Neuronal stem cell (in vitro differentiated cells): Measurements from ENCODE around the gene CCDC93.

Experiments used
- DNase-seq: peaks from one replicate; pipeline ENCODE4 v3.0.0-alpha.2; 2013; ENCODE audit warnings: low spot score
- H2AFZ ChIP-seq: one replicate; pipeline ENCODE4 v1.6.1; 2013; ENCODE audit warnings: mild to moderate bottlenecking, low read length, inconsistent platforms
- H2AK5ac ChIP-seq: 2 replicates; pipeline ENCODE4 v1.6.1; 2013; ENCODE audit warnings: low read depth, mild to moderate bottlenecking, inconsistent platforms, low read length, moderate library complexity, mixed read lengths
- H2BK120ac ChIP-seq: 2 replicates; pipeline ENCODE4 v1.6.1; 2013; ENCODE audit warnings: low read depth, mild to moderate bottlenecking, inconsistent platforms, low read length, moderate library complexity, mixed read lengths
- H2BK12ac ChIP-seq: one replicate; pipeline ENCODE4 v1.6.1; 2013; ENCODE audit warnings: low read length, inconsistent platforms
- H2BK15ac ChIP-seq: 2 replicates; pipeline ENCODE4 v1.6.1; 2013; ENCODE audit warnings: mild to moderate bottlenecking, low read length, inconsistent platforms, mixed read lengths
- H2BK5ac ChIP-seq: one replicate; pipeline ENCODE4 v1.6.1; 2013; ENCODE audit warnings: inconsistent platforms, mild to moderate bottlenecking, low read length, moderate library complexity
- H3K14ac ChIP-seq: one replicate; pipeline ENCODE4 v1.6.1; 2013; ENCODE audit warnings: low read length, inconsistent platforms
- H3K18ac ChIP-seq: 2 replicates; pipeline ENCODE4 v1.6.1; 2013; ENCODE audit warnings: low read length, inconsistent platforms
- H3K23ac ChIP-seq: 2 replicates; pipeline ENCODE4 v1.6.1; 2013; ENCODE audit warnings: low read depth, mild to moderate bottlenecking, mixed read lengths, low read length, inconsistent platforms; ENCODE audit not compliant: poor library complexity
- H3K27ac ChIP-seq: replicated peaks from 3 replicates; pipeline ENCODE4 v1.5.1; 2013; ENCODE audit warnings: low read length, inconsistent platforms
- H3K27me3 ChIP-seq, 3 experiments: 2 replicates each; pipeline ENCODE4 v1.6.1; 2013; ENCODE audit warnings: low read length in 3 of 3, mild to moderate bottlenecking in 2 of 3, inconsistent platforms in 1 of 3, low read depth in 1 of 3, mixed read lengths in 1 of 3, moderate library complexity in 1 of 3; ENCODE audit not compliant: control insufficient read depth in 3 of 3, insufficient read depth in 3 of 3
- H3K36me3 ChIP-seq, 2 donors: replicated peaks in 1 of 2; 2 replicates each; pipeline ENCODE4 v1.6.1; 2013; ENCODE audit warnings: low read length in 2 of 2; ENCODE audit not compliant: control insufficient read depth in 2 of 2, insufficient read depth in 2 of 2
- H3K4ac ChIP-seq: 2 replicates; pipeline ENCODE4 v1.6.1; 2013; ENCODE audit warnings: inconsistent platforms, mild to moderate bottlenecking, low read length, moderate library complexity
- H3K4me1 ChIP-seq, 2 donors: 1 replicate in 1 of 2; 2 replicates in 1 of 2; pipeline ENCODE4 v1.6.1; 2013; ENCODE audit warnings: low read length in 2 of 2, low read depth in 1 of 2; ENCODE audit not compliant: control insufficient read depth in 2 of 2, insufficient read depth in 1 of 2
- H3K4me2 ChIP-seq: one replicate; pipeline ENCODE4 v1.6.1; 2013; ENCODE audit warnings: mild to moderate bottlenecking, low read length, inconsistent platforms; ENCODE audit not compliant: insufficient read depth, poor library complexity, severe bottlenecking
- H3K4me3 ChIP-seq, 2 donors: 2 replicates each; pipeline ENCODE4 v1.5.1; 2013; ENCODE audit warnings: low read length in 2 of 2, mild to moderate bottlenecking in 2 of 2, inconsistent platforms in 1 of 2, moderate library complexity in 1 of 2
- H3K79me1 ChIP-seq: one replicate; pipeline ENCODE4 v1.6.1; 2013; ENCODE audit warnings: low read depth, mild to moderate bottlenecking, inconsistent platforms, low read length, moderate library complexity
- H3K9ac ChIP-seq: one replicate; pipeline ENCODE4 v1.6.1; 2013; ENCODE audit warnings: mild to moderate bottlenecking, low read depth, low read length, inconsistent platforms; ENCODE audit not compliant: poor library complexity
- H3K9me3 ChIP-seq, 2 donors: replicated peaks in 1 of 2; 2 replicates each; pipeline versions ENCODE3 to v1.6.1; 2013; ENCODE audit warnings: low read length in 2 of 2, mild to moderate bottlenecking in 2 of 2, inconsistent platforms in 1 of 2, low read depth in 1 of 2, mixed read lengths in 1 of 2, moderate library complexity in 1 of 2; ENCODE audit not compliant: control insufficient read depth in 2 of 2, insufficient read depth in 1 of 2
- H4K8ac ChIP-seq: one replicate; pipeline ENCODE4 v1.6.1; 2013; ENCODE audit warnings: low read depth, mild to moderate bottlenecking, inconsistent platforms, low read length, moderate library complexity
- H4K91ac ChIP-seq: one replicate; pipeline ENCODE4 v1.6.1; 2013; ENCODE audit warnings: low read length, low read depth, mild to moderate bottlenecking, inconsistent platforms; ENCODE audit not compliant: poor library complexity
- WGBS, 2 donors: extraction: QIAGEN DNeasy Blood & Tissue Kit; methylation state at CpG; one replicate each; pipeline ENCODE4 v1.1.7; 2013; ENCODE audit warnings: missing lambda C conversion rate in 2 of 2, mixed read lengths in 1 of 2; ENCODE audit not compliant: insufficient read length in 2 of 2, insufficient replicate concordance in 1 of 2; ENCODE audit errors: extremely low coverage in 2 of 2; 5-methylcytosine and 5-hydroxymethylcytosine counted together

Gene CCDC93

DNA sequence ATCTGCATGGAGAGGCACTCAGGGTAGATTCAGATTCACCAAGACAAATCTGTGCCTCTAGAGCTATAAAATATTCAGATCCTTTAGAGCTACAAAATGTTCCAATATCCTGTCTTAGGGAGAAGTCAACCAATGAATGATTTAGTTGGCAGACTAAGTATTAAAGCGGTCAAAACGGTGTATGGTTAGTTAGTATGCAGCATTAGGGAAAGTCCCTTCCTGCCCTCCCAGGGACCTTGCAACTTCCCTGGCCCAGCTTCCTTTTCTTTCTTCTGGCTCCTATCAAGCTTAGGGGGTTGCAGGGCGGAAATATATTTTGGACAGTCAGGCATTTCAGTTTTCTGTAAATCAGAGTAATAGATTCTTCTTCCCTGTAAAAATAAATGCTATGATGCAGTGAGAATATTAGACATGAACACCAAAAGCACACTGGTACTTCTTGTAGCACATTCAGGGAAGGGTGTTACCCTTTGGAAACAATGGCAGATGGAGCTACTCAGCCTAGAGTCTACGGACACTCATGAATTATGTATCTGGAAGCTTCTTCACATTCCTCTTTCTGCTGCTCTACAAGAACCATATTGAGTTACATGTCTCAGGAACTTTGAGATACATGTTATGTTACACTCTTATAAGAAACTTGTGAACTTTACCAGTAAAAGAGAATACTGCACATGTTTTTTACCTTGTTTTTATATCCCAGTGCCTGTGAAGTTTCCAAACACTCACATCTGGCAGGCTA is 45.7 kb downstream of the CCDC93 start:
- no peak overlapping the region for H2AK5ac ChIP-seq
- H2BK5ac ChIP-seq = no peak overlapping the region
- no peak for DNase-seq

DNA sequence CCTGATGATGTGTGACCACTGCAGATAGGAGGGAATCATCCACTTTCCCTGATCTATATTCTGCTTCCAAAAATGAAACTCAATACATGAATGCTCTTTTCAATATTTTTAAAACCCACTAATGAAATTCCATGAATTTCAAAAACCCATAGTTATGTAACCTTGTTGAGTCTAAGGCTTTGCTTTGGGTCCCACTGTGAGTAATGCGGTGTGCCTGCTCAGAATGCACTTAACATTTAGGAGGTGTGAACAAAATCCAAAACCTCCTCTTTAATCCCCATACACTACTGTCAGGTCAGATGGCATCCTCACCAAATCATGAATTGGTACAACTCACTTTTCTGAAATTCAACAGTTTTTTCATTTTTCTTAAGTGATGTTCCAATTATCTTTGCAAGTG is 50.4 kb downstream of the CCDC93 start:
- H4K91ac ChIP-seq = no peak overlapping the region
- no peak overlapping the region for H3K27ac ChIP-seq
- H4K8ac ChIP-seq = no peak overlapping the region
- peaks cover 1 to 31% of the 10 kb centered on the region in 2 donors for H3K36me3 ChIP-seq
- H3K23ac ChIP-seq = no peak overlapping the region
- DNase-seq = no peak
- no CpG with 5 or more reads among the region's 1 CpG for WGBS, 2 donors
- H3K4ac ChIP-seq = no peak overlapping the region
- H3K27me3 ChIP-seq = no peaks in the 10 kb centered on the region
- H3K4me2 ChIP-seq = no peak overlapping the region
- H3K79me1 ChIP-seq = no peaks in the 10 kb centered on the region
- H3K9me3 ChIP-seq = no peaks in the 10 kb centered on the region
- H2BK12ac ChIP-seq = no peak overlapping the region
- no peak overlapping the region for H2BK5ac ChIP-seq
- H2AFZ ChIP-seq = no peak overlapping the region
- H3K14ac ChIP-seq = no peak overlapping the region
- H3K4me3 ChIP-seq = no peak overlapping the region
- H2BK120ac ChIP-seq = no peak overlapping the region
- no peak overlapping the region for H3K9ac ChIP-seq
- H2AK5ac ChIP-seq = no peak overlapping the region
- peaks cover 0 to 3% of the 10 kb centered on the region in 2 donors for H3K4me1 ChIP-seq
- no peak overlapping the region for H3K18ac ChIP-seq
- H2BK15ac ChIP-seq = no peak overlapping the region

More for the DNA sequence above, 45.7 kb downstream of the CCDC93 start:
- no peak overlapping the region for H3K27ac ChIP-seq
- no peaks in the 10 kb centered on the region for H3K79me1 ChIP-seq
- H3K18ac ChIP-seq = no peak overlapping the region
- H3K9ac ChIP-seq = no peak overlapping the region
- no peaks in the 10 kb centered on the region for H3K9me3 ChIP-seq
- no peak overlapping the region for H3K4me2 ChIP-seq
- H4K91ac ChIP-seq = no peak overlapping the region
- peaks cover 0 to 3% of the 10 kb centered on the region in 2 donors for H3K4me1 ChIP-seq
- no peaks in the 10 kb centered on the region for H3K27me3 ChIP-seq
- no peak overlapping the region for H3K4ac ChIP-seq
- no peak overlapping the region for H3K4me3 ChIP-seq
- no peak overlapping the region for H2BK120ac ChIP-seq
- H4K8ac ChIP-seq = no peak overlapping the region
- no peak overlapping the region for H3K14ac ChIP-seq
- no CpG with 5 or more reads among the region's 4 CpGs for WGBS, 2 donors
- peaks cover 0 to 45% of the 10 kb centered on the region in 2 donors for H3K36me3 ChIP-seq
- H2BK12ac ChIP-seq = no peak overlapping the region
- H3K23ac ChIP-seq = no peak overlapping the region
- H2AFZ ChIP-seq = no peak overlapping the region
- no peak overlapping the region for H2BK15ac ChIP-seq

DNA sequence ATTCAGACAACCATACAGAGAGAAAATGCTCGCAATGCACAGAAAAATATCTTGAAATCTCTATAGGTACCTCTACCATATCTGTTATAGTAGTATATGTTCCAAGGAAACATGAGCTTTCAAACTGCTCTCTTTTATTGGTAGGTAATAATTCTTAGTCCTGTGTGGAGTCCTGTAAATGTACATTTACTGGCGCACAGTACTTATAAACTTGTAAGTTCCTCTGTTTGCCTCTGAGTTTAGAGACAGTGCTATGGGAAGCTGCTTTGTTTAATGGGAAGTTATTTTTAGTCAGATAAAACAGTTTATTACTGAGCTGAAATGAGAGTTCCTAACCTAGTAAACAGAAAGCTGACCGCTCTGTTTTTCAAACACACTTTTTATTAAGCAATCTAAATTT is 52.7 kb downstream of the CCDC93 start:
- Histone ChIP-seq H3K27ac (no peak overlapping the region), H3K9ac (no peak overlapping the region), H4K91ac (no peak overlapping the region), H3K79me1 (no peaks in the 10 kb centered on the region), H2BK120ac (no peak overlapping the region), H4K8ac (no peak overlapping the region), H3K4ac (no peak overlapping the region), H3K4me3 (no peak overlapping the region), H3K14ac (no peak overlapping the region), H3K27me3 (no peaks in the 10 kb centered on the region), H2BK15ac (no peak overlapping the region), H3K18ac (no peak overlapping the region), H3K4me2 (no peak overlapping the region), H2BK5ac (no peak overlapping the region), H3K4me1 (peaks cover 0 to 3% of the 10 kb centered on the region in 2 donors), H3K23ac (no peak overlapping the region), H2AK5ac (no peak overlapping the region), H3K36me3 (peaks cover 1 to 48% of the 10 kb centered on the region in 2 donors), H2BK12ac (no peak overlapping the region), H3K9me3 (no peaks in the 10 kb centered on the region), H2AFZ (no peak overlapping the region)
- no peak for DNase-seq
- no CpG with 5 or more reads among the region's 3 CpGs for WGBS, 2 donors

DNA sequence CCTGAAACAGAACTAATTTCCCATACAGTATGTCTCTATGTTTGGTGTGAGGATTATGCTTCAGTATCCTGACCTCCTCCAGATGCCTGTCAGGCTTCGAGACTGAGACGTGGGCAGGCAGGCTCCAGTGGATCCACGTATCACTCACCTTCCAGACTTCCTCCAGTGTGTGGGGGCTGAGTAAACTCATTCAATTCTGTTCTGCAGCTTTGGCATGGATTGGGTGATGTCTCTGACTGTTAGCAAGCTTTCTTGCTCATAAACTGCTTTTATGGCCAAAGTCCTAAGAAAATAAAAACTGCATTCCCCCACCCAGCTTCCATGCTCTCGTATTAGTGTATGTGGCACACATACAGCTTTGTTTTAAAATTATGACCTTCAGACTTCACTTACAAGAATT is 53.6 kb downstream of the CCDC93 start:
- no peak overlapping the region for H3K27ac ChIP-seq
- no peak overlapping the region for H2BK15ac ChIP-seq
- no peak overlapping the region for H2BK5ac ChIP-seq
- WGBS, 2 donors = no CpG with 5 or more reads among the region's 4 CpGs
- H3K4me1 ChIP-seq = peaks cover 0 to 3% of the 10 kb centered on the region in 2 donors
- H3K4ac ChIP-seq = no peak overlapping the region
- H3K18ac ChIP-seq = no peak overlapping the region
- H3K9ac ChIP-seq = no peak overlapping the region
- no peaks in the 10 kb centered on the region for H3K9me3 ChIP-seq
- peaks cover 1 to 55% of the 10 kb centered on the region in 2 donors for H3K36me3 ChIP-seq
- DNase-seq = no peak
- no peak overlapping the region for H4K8ac ChIP-seq
- H3K27me3 ChIP-seq = no peaks in the 10 kb centered on the region
- H2BK12ac ChIP-seq = no peak overlapping the region
- no peak overlapping the region for H3K14ac ChIP-seq
- no peak overlapping the region for H3K4me3 ChIP-seq
- no peak overlapping the region for H2AFZ ChIP-seq
- H3K4me2 ChIP-seq = no peak overlapping the region
- H3K23ac ChIP-seq = no peak overlapping the region
- no peak overlapping the region for H4K91ac ChIP-seq
- no peak overlapping the region for H2AK5ac ChIP-seq
- H2BK120ac ChIP-seq = no peak overlapping the region
- H3K79me1 ChIP-seq = no peaks in the 10 kb centered on the region
